Effector memory CD4-positive, alpha-beta T cell (primary cell): Measurements from ENCODE around the gene AFTPH.

ENCODE experiments used
- DNase-seq, 3 donors: peaks; one replicate each; pipeline ENCODE4 v3.0.0-alpha.2; 2020
- H3K27ac ChIP-seq: 2 replicates; pipeline ENCODE4 v1.7.0; 2013; ENCODE audit warnings: mild to moderate bottlenecking, low read length, moderate library complexity; ENCODE audit not compliant: insufficient read depth, poor library complexity, severe bottlenecking
- H3K27me3 ChIP-seq: replicated peaks from 2 replicates; pipeline ENCODE4 v1.7.0; 2013; ENCODE audit warnings: mild to moderate bottlenecking, low read length; ENCODE audit not compliant: insufficient read depth, control insufficient read depth, poor library complexity, severe bottlenecking
- H3K36me3 ChIP-seq: 2 replicates; pipeline ENCODE4 v1.7.0; 2013; ENCODE audit warnings: mild to moderate bottlenecking, low read length, moderate library complexity; ENCODE audit not compliant: control insufficient read depth, insufficient read depth
- H3K4me1 ChIP-seq: 2 replicates; pipeline ENCODE4 v1.7.0; 2013; ENCODE audit warnings: low read length, mild to moderate bottlenecking; ENCODE audit not compliant: control insufficient read depth, insufficient read depth, poor library complexity, severe bottlenecking
- H3K4me3 ChIP-seq: 2 replicates; pipeline ENCODE4 v1.7.0; 2013; ENCODE audit warnings: low read length, low read depth, mild to moderate bottlenecking; ENCODE audit not compliant: insufficient read depth, poor library complexity, severe bottlenecking
- H3K9me3 ChIP-seq: 2 replicates; pipeline ENCODE4 v1.7.0; 2013; ENCODE audit warnings: mild to moderate bottlenecking, low read length, moderate library complexity; ENCODE audit not compliant: control insufficient read depth

Gene AFTPH

GRCh38 chr2:64637000-64637635 is 113.0 kb downstream of the AFTPH start:
- no peaks in the 10 kb centered on the region for H3K9me3 ChIP-seq
- no peaks in the 10 kb centered on the region for H3K4me1 ChIP-seq
- H3K27me3 ChIP-seq: no peaks in the 10 kb centered on the region
- peaks cover 18% of the 10 kb centered on the region for H3K36me3 ChIP-seq
- no peak for DNase-seq
- no peak overlapping the region for H3K27ac ChIP-seq
- no peak overlapping the region for H3K4me3 ChIP-seq

GRCh38 chr2:64637931-64638330 is 113.8 kb downstream of the AFTPH start:
- H3K36me3 ChIP-seq: peaks cover 18% of the 10 kb centered on the region
- H3K27ac ChIP-seq: no peak overlapping the region
- DNase-seq: no peak
- no peaks in the 10 kb centered on the region for H3K9me3 ChIP-seq
- H3K4me1 ChIP-seq: no peaks in the 10 kb centered on the region
- H3K27me3 ChIP-seq: no peaks in the 10 kb centered on the region
- no peak overlapping the region for H3K4me3 ChIP-seq

- H3K4me1 ChIP-seq: no peaks in the 10 kb centered on the region
- peaks cover 18% of the 10 kb centered on the region for H3K36me3 ChIP-seq
- H3K9me3 ChIP-seq: no peaks in the 10 kb centered on the region
- H3K27me3 ChIP-seq: no peaks in the 10 kb centered on the region
- H3K4me3 ChIP-seq: no peak overlapping the region
- H3K27ac ChIP-seq: no peak overlapping the region
- no peak for DNase-seq
These were observed 114.5 kb downstream of the AFTPH start for GRCh38 chr2:64638502-64639120.

- no peaks in the 10 kb centered on the region for H3K4me1 ChIP-seq
- no peak for DNase-seq
- no peak overlapping the region for H3K4me3 ChIP-seq
- H3K27ac ChIP-seq: no peak overlapping the region
- peaks cover 15% of the 10 kb centered on the region for H3K36me3 ChIP-seq
- H3K9me3 ChIP-seq: no peaks in the 10 kb centered on the region
- H3K27me3 ChIP-seq: no peaks in the 10 kb centered on the region
These were observed 115.6 kb downstream of the AFTPH start for GRCh38 chr2:64639691-64640090.

GRCh38 chr2:64640153-64641044 is 116.3 kb downstream of the AFTPH start:
- Histone ChIP-seq H3K36me3 (peaks cover 10% of the 10 kb centered on the region), H3K27me3 (no peaks in the 10 kb centered on the region), H3K4me1 (no peaks in the 10 kb centered on the region), H3K27ac (no peak overlapping the region), H3K4me3 (no peak overlapping the region), H3K9me3 (no peaks in the 10 kb centered on the region)
- DNase-seq: no peak

GRCh38 chr2:64641599-64641998 is 117.5 kb downstream of the AFTPH start:
- Histone ChIP-seq H3K27me3 (no peaks in the 10 kb centered on the region), H3K4me3 (no peak overlapping the region), H3K9me3 (no peaks in the 10 kb centered on the region), H3K36me3 (no peaks in the 10 kb centered on the region), H3K4me1 (peaks cover 3% of the 10 kb centered on the region), H3K27ac (no peak overlapping the region)
- DNase-seq: no peak
